ENCODE data around the gene TMEM86B.

TMEM86B gene

GRCh38 chr19:55251341-55252081, 22.9 kb upstream of the TMEM86B start:
- Mint-ChIP-seq H3K9me3 (no peaks in the 10 kb centered on the region), H3K27ac (peak overlapping the region; percentile 97), H3K4me1 (ENCODE audit: low read depth) (peaks cover 76% of the 10 kb centered on the region), H3K27me3 (no peaks in the 10 kb centered on the region), H3K4me3 (peak overlapping the region; percentile 97), H3K36me3 (ENCODE audit: low read depth) (peaks cover 95% of the 10 kb centered on the region)
- DNase-seq = peak; percentile 61

DNA sequence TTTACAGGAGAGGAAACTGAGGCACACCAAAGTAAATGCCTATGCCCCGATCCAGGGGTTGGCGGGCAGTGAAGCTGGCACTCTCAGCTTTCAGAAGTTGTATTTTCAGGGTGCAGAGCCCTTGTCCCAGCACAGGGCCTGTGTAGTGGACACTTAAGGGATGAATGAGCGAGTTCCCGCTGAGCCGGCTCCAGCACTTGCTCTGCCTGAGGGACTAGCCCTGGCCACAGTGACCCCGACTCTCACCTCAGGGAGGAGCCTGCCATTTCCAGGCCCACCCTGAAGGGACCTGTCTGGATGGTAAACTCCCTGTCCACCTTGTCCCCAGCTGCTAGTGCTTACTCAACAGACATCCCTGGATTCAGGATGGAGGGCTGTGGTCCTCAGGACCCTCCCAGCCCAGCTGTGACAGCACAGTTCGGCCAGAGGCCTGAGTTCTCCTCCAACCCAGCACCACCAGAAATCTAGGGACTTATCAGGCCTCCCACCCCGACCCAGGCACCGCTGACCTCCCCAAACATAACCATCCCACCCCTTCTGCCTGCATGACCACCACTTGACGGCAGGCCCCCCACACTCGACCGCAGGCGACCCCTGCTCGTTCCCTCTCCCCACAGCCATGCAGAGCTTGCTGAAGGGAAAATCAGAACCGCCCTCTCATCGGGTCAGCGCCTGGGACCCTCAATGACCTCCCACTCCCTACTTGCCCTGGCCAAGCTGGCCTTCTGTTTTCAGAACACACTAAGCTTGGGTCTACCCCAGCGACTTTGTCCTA, 21.9 kb upstream of the TMEM86B start:
- Mint-ChIP-seq H3K9me3 (no peaks in the 10 kb centered on the region), H3K4me1 (ENCODE audit: low read depth) (peaks cover 66% of the 10 kb centered on the region), H3K27ac (peak overlapping the region; percentile 97), H3K36me3 (ENCODE audit: low read depth) (peaks cover 94% of the 10 kb centered on the region), H3K4me3 (peak overlapping the region; percentile 97), H3K27me3 (no peaks in the 10 kb centered on the region)
- no peak for DNase-seq

DNA sequence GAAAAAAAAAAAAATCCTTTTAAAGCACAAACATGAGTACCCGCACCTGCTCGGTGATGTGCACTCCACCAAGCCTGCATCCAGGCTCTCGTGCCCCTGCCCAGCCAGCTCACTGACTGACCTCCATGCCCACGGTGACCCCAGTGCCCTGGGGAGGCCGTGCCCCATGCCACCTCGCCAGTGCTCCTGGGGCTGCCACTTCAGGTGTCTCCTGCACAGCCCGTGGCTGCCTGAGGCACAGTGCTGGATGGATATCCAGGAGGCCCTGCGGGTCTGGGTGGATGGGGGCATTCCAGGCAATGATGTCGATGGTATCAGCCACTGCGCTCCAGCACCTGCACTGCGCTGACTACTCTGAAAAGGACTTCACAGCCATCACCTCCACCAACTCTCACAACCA, 21.3 kb upstream of the TMEM86B start:
- peaks cover 62% of the 10 kb centered on the region for H3K4me1 Mint-ChIP-seq (ENCODE audit: low read depth)

GRCh38 chr19:55248704-55249103, 20.1 kb upstream of the TMEM86B start:
- no peak for DNase-seq
- Mint-ChIP-seq H3K27me3 (no peaks in the 10 kb centered on the region), H3K4me3 (no peak overlapping the region), H3K9me3 (no peaks in the 10 kb centered on the region), H3K36me3 (ENCODE audit: low read depth) (peaks cover 94% of the 10 kb centered on the region), H3K4me1 (ENCODE audit: low read depth) (peaks cover 54% of the 10 kb centered on the region), H3K27ac (peak overlapping the region; percentile 62)

More for the DNA sequence above, 21.3 kb upstream of the TMEM86B start:
- Mint-ChIP-seq H3K36me3 (ENCODE audit: low read depth) (peaks cover 94% of the 10 kb centered on the region), H3K4me3 (no peak overlapping the region), H3K27ac (peak overlapping the region; percentile 97), H3K9me3 (no peaks in the 10 kb centered on the region), H3K27me3 (no peaks in the 10 kb centered on the region)
- no peak for DNase-seq

GRCh38 chr19:55248166-55248675, 19.7 kb upstream of the TMEM86B start:
- peaks cover 49% of the 10 kb centered on the region for H3K4me1 Mint-ChIP-seq (ENCODE audit: low read depth)
- no peak for DNase-seq
- no peaks in the 10 kb centered on the region for H3K27me3 Mint-ChIP-seq
- no peak overlapping the region for H3K4me3 Mint-ChIP-seq
- no peaks in the 10 kb centered on the region for H3K9me3 Mint-ChIP-seq
- peaks cover 94% of the 10 kb centered on the region for H3K36me3 Mint-ChIP-seq (ENCODE audit: low read depth)
- H3K27ac Mint-ChIP-seq = peak overlapping the region; percentile 62

DNA sequence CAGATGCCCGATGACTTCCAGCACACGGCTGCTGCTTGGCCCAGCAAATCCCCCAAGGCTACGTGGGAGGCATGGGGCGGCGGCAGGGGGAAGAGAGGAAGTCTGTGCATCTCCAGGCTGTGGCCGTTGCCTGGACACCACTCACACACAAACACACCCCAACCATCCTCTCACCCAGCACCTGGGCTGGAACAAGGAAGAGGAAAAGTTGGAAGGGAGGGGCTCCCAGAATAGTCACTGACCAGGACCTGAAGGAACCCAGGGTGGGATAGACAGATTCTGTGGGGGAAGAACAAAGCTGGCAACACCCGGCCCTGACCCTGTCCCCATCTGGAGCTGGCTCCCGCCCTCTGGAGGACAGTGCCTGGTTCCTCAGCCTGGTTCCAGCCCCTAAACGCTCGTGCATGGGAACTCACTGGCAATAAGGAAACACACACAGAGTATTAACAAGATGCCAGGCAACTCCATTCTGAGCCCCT, 19.1 kb upstream of the TMEM86B start:
- Mint-ChIP-seq H3K9me3 (no peaks in the 10 kb centered on the region), H3K36me3 (ENCODE audit: low read depth) (peaks cover 93% of the 10 kb centered on the region), H3K4me3 (no peak overlapping the region), H3K27ac (peak overlapping the region; percentile 40), H3K4me1 (ENCODE audit: low read depth) (peaks cover 46% of the 10 kb centered on the region), H3K27me3 (no peaks in the 10 kb centered on the region)
- DNase-seq = no peak

DNA sequence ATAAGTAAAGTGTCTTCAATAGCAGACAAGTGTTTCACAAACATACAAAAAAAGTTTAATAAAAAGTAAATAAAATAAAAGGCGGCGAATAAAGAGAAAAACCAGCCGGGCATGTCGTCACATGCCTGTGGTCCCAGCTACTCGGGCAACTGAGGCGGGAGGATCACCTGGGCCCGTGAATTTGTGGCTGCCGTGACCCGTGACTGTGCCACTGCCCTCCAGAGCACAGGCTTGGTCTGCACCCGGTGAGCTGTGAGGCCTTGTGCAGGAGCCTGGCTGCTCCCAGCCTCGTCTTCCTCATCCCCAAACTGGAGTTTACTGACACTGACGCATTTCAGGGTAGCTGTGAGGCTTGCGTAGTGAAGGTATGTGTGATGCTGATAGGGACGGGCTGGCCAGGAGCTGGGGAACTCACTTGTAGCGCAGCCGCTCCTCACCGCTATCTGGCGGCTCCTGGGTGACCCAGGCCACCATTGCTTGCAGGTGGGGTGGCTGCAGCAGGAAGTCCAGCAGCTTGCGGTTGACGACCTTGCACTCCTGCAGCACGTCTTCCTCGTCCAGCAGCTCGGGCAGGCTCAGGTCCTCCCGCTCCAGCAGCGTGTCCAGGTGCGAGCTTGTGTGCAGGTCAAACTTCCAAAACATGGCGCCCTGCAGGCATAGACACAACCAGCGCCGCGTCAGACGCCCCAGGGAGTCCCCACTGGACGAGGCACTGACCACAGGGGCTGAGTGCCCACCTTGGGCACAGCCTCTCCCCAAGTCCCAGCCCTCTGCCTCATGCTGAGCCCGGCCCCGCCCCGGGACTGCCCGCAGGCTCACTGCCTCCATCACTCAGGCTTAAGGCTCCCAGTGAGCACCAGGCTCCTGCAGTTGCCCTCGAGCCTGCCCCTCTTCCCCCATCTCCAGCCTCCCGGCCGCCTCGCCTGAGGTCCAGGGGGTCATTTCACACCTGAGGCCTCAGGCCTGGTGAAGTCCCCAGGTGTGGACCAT, 18.2 kb upstream of the TMEM86B start:
- peaks cover 94% of the 10 kb centered on the region for H3K36me3 Mint-ChIP-seq (ENCODE audit: low read depth)
- no peak for DNase-seq
- no peak overlapping the region for H3K4me3 Mint-ChIP-seq
- no peaks in the 10 kb centered on the region for H3K9me3 Mint-ChIP-seq
- H3K4me1 Mint-ChIP-seq (ENCODE audit: low read depth) = peaks cover 38% of the 10 kb centered on the region
- H3K27me3 Mint-ChIP-seq = no peaks in the 10 kb centered on the region
- no peak overlapping the region for H3K27ac Mint-ChIP-seq

GRCh38 chr19:55245236-55245904, 16.8 kb upstream of the TMEM86B start:
- no peaks in the 10 kb centered on the region for H3K27me3 Mint-ChIP-seq
- no peak overlapping the region for H3K4me3 Mint-ChIP-seq

GRCh38 chr19:55244004-55244680, 15.6 kb upstream of the TMEM86B start:
- Mint-ChIP-seq H3K9me3 (no peaks in the 10 kb centered on the region), H3K27me3 (no peaks in the 10 kb centered on the region), H3K4me1 (ENCODE audit: low read depth) (peaks cover 18% of the 10 kb centered on the region), H3K27ac (peak overlapping the region; percentile 20), H3K36me3 (ENCODE audit: low read depth) (peaks cover 93% of the 10 kb centered on the region), H3K4me3 (no peak overlapping the region)
- DNase-seq = no peak

More at GRCh38 chr19:55245236-55245904, 16.8 kb upstream of the TMEM86B start:
- Mint-ChIP-seq H3K27ac (no peak overlapping the region), H3K9me3 (no peaks in the 10 kb centered on the region), H3K4me1 (ENCODE audit: low read depth) (peaks cover 24% of the 10 kb centered on the region), H3K36me3 (ENCODE audit: low read depth) (peaks cover 92% of the 10 kb centered on the region)
- DNase-seq = no peak

- Mint-ChIP-seq H3K4me1 (ENCODE audit: low read depth) (peaks cover 2% of the 10 kb centered on the region), H3K4me3 (no peak overlapping the region), H3K36me3 (ENCODE audit: low read depth) (peaks cover 93% of the 10 kb centered on the region), H3K27me3 (no peaks in the 10 kb centered on the region), H3K27ac (peak overlapping the region; percentile 10), H3K9me3 (no peaks in the 10 kb centered on the region)
- DNase-seq = no peak
Measured at GRCh38 chr19:55242517-55242916, 14.0 kb upstream of the TMEM86B start.

DNA sequence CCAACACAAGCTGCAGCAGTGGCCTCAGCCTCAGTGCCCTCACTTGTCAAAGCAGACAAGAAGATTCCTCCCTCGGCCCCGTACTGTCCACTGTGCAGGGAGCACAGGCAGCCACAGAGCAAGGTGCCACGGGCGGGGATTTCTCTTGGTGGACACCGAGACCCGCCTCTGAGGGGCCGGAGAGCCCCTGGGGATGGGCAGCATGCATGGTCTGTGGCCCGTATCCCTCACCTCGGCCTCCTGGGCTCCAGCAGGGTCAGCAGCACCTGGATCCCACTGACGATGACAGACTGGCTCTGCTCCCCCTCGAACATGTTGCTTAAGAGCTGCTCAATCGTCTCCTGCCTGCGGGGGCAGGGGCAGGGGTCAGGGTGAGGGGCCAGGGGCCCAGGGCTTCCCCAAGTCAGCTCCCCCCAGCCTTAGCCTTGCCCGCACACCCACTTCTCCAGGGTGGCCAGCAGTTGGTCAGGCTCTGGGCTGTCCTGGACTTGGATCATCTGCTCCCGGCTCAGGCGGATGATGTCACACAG, 13.4 kb upstream of the TMEM86B start:
- no peaks in the 10 kb centered on the region for H3K9me3 Mint-ChIP-seq
- H3K27ac Mint-ChIP-seq = no peak overlapping the region
- no peaks in the 10 kb centered on the region for H3K27me3 Mint-ChIP-seq
- peaks cover 2% of the 10 kb centered on the region for H3K4me1 Mint-ChIP-seq (ENCODE audit: low read depth)
- peaks cover 94% of the 10 kb centered on the region for H3K36me3 Mint-ChIP-seq (ENCODE audit: low read depth)
- H3K4me3 Mint-ChIP-seq = no peak overlapping the region
- no peak for DNase-seq

DNA sequence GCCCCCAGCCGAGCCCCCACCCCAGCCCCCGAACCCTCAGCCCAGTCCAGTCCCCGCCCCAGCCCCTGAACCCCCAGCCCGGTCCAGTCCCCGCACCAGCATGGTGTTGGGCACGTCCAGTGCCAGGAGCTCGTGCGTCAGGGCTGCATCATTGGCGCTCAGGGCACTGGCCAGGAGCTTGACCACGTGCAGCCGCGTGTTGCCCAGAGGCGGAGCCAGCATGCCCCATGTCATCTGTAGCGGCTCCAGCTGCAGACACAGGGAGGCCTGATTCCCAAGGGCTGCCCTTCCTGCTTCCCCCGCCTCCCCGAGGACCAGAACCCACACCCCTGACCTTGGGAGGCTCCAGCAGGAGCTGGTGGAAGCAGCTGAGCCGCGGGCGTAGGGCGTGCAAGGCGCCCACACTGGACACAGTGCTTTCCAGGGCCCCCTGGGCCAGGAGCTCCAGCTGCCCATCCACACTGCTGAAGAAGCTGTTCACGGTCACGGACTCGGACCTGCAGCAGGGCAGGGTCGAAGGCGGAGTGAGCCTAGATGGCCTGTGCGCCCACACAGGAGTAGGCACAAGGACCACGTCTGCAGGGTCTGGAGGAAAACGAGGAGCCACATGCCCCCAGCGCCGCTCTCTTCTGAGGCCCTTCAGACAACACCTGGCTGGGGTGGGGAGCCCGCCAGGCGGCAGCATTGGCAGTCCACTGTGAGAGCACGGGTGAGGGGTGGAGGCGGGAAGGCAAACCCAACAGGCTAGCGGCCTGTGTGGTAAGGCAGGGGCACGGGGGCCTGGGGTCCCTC, 12.8 kb upstream of the TMEM86B start:
- no peak for DNase-seq
- H3K4me3 Mint-ChIP-seq = no peak overlapping the region
- H3K27ac Mint-ChIP-seq = no peak overlapping the region
- H3K27me3 Mint-ChIP-seq = no peaks in the 10 kb centered on the region
- H3K36me3 Mint-ChIP-seq (ENCODE audit: low read depth) = peaks cover 95% of the 10 kb centered on the region
- peaks cover 2% of the 10 kb centered on the region for H3K4me1 Mint-ChIP-seq (ENCODE audit: low read depth)
- no peaks in the 10 kb centered on the region for H3K9me3 Mint-ChIP-seq

Data from activated T-cell treated with anti-CD3 and anti-CD28 coated beads, Interleukin-2, amount 50 U/mL, for 24 hours (primary cell).